Stimulated activated CD8-positive, alpha-beta memory T cell treated with anti-CD3 and anti-CD28 coated beads, Interleukin-4, amount 100 ng/mL, for 4 hours (primary cell): ENCODE results near the gene AIRE.

ENCODE experiments used
- DNase-seq, 2 donors: peaks; one replicate each; pipeline ENCODE4 v3.0.0-alpha.2; 2020; ENCODE audit warnings: low read depth in 2 of 2, low spot score in 1 of 2

Gene AIRE

DNA sequence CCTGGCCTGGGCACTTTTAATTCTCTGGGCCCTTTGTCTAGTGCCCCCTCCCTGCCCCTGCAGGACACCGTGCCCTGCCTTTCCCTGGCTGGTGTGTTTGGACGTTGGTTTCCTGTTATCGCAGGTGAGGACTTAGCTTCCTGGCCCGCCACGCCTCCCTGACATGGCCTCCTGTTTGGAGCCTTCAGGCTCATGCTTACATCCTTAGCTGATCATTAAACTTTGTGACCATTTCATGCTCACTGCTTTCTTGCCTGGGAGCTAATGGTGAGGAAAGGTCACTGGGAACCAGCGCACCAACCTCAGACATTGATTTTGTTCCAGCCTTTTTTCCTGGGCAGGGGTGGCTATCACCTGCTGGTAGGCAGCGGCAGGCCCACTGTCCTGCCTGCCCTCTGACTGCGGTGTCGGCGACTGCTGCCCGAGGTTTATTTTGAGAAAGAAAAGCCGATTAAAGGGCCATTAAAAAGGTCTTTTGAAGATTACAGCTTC is 17.9 kb downstream of the AIRE start:
- no peak for DNase-seq

DNA sequence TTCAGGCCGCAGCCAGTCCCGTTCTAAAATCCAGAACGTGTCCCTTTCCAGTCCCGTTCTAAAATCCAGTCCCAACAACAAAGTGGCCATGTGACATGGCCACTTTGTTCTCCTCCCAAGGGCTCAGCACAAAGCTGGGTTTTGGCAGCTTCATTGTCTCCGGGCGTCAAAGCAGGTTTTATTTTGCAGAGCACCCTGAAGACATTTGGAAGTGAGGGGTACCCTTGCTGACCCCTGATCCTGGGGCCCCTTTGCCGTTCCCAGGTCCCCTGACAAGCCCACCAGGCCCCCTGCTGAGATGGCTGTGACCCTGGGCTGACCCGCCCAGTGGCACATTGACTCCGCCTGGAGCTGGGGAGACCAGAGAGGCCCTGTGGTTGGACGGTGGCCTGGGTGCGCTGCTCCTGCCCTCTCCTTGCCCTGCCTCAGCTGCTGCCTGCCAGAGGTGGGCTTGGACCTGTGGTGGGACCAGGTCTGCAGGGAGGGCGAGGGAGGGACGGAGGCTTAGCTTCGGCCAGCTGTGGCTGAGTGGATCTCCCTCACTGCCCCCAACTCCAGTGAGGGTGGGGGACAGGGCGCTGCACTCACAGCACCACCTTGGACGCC is 18.4 kb downstream of the AIRE start:
- no peak for DNase-seq

DNA sequence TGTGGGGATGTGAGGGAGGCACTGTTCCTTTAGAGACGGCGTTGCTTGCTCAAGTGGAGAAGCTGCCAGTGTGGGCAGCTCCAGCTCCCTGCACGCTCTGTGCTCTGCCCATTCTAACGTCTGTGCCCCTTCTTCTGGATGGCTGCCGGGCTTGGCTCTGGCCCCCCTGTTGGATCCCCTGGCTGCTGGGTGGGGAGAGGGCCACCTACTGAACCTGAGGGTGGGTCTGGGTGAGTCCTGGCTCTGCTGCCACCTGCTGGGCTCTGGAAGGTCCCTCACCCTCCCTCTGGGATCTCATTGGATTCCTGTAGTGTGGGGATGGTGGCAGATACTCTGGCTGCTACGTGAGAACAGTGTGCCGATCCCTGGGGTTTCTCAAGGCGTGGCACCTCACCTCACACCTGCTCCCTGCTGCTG is 19.2 kb downstream of the AIRE start:
- DNase-seq = no peak

DNA sequence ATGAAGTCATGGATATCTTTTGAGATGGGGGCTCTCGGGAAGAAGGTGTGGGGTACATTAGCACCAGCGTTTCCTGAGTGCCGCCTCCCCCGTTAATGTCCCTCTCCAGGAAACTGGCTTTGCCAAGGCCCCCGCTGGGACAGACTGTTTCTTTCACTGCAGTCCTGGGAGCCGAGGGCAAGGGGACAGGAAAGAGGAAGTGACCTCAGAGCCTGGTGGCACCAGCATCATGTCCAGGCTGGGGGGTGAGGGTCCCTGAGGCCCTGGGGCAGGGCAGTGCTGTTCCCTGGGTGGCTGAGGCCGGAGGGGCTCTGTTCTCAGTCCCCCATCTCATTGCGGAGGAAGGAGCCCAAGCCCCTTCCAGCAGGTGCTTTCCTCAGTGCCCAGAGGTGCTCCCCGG is 20.0 kb downstream of the AIRE start:
- DNase-seq = no peak

DNA sequence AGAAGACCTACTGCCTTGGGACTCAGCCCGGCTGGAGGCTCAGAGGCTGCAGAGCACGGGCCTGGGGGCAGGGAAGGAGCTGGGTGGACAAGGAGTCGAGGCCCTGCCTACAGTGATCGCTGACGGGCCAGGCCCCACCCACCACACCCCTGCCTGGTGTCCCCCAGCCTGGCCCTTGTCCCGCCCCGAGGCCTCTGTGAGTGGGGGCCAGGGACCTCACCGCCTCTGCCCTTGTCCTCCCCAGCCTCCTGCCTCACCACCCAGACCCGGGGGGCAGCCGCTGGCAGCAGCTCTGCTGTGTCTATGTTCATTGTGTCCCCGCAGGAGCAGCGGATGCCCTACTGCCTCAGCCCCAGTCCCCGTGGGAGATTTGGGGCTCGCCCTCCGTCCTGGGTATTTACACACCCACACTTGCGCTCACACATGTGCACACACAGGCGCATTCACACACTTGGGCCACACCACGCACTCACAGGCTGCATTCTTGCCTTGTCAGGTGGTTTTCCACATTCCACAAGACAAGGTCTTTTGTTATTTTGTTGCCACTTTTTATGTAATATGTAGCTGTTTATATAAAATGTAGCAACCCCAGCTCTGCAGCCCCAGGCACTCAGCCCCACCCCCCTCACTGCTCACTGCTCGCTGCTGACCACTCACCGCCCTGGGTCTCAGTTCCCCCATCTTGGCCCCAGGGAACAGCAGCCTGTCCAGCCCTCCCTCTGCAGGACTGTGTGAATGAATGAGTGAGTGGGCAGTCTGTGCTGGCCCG is 21.4 kb downstream of the AIRE start:
- DNase-seq = no peak

DNA sequence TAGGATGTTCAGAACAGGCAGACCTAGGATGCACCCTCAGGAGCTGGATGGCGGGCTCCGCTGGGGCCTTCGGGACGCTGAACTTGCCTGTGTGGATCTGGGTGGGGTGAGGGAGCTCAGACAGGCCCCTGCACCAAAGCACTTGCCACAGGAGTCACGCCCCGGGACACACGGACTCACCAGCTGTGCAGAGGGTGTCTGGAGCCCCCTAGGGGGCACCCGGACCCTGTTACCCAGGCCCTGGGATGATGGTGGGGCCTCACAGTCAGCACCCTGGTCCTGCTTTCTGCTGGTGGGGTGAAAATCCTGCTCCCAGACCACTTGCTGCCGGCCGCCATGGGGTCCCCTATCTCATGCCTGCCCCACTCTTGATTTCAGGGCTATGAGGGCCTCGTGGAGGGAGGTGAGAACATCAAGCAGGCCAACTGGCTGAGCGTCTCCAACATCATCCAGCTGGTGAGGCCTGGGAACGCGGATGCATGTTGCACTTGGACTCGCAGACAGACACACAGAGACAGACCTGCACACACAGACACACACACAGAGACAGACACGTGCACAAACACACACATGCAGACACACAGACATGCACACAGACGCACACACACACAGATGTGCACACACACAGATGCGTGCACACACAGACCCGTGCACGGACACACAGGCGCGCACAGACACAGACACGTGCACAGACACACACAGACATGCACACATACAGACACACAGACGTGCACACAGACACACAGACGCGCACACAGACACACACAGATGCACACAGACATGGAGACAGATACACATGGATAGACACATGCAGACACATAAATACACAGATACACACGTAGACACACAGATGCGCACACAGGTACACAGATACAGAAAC is 25.2 kb downstream of the AIRE start:
- no peak for DNase-seq

DNA sequence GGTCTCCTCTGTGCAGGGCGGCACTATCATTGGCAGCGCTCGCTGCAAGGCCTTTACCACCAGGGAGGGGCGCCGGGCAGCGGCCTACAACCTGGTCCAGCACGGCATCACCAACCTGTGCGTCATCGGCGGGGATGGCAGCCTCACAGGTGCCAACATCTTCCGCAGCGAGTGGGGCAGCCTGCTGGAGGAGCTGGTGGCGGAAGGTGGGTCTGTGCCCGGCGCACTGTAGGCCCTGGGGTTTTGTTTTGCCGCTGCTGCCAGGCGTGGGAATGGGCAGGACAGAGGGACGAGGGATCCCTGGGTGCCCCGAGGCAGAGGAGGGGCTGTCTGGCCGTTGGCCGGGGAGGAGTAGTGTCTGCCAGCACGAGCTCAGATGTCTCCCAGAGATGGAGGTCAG is 26.4 kb downstream of the AIRE start:
- DNase-seq = no peak

DNA sequence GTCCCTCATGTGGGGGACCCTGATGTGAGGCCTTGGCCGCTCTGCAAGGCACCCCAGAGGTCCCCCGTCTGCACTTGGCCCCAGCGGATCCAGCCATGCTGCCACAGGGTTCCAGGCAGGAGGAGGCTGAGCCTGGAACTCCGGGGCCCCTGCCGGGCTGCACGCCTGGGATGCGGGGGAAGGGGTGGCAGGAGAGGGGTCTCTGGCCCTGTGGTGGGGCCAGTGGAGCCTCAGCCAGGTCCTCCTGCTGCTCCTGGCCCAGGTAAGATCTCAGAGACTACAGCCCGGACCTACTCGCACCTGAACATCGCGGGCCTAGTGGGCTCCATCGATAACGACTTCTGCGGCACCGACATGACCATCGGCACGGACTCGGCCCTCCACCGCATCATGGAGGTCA is 27.0 kb downstream of the AIRE start:
- DNase-seq = no peak

DNA sequence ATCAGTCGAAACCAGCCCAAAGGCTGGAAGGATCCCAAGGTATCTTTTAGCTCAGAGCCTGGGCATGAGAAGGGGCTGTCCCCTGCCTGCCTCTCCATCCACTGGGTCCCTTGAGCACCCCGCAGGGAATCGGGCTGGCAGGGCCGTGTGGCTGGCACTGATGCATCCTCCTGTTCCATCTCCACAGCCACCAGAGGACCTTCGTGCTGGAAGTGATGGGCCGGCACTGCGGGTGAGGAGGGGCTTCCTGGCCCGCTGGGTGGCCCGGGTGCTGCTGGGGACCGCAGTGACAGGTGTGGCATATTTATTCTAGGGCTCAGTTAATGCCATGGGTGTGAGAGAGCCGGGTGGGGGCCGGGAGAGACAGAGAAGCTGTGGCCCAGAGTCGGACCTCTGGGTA is 27.8 kb downstream of the AIRE start:
- DNase-seq = no peak

DNA sequence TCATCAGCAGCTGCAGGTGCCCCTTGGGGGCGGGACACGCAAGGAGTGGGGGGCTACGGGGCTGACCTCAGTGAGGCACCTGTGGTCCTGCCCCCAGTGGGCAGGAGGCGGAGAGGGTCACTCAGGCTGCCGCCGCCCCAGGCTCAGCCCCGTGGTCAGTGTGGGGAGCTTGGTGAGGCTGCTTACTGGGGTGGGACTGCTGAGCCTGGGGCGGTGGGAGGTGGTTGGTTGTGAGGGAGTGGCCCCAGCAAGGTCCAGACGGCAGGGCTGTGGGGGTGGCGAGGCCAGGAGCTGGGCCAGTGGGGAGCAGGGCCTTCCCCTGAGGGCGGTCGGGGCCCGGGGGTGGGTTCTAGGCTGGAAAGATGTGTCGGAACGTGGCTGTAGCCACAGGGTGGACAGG is 28.5 kb downstream of the AIRE start:
- no peak for DNase-seq

DNA sequence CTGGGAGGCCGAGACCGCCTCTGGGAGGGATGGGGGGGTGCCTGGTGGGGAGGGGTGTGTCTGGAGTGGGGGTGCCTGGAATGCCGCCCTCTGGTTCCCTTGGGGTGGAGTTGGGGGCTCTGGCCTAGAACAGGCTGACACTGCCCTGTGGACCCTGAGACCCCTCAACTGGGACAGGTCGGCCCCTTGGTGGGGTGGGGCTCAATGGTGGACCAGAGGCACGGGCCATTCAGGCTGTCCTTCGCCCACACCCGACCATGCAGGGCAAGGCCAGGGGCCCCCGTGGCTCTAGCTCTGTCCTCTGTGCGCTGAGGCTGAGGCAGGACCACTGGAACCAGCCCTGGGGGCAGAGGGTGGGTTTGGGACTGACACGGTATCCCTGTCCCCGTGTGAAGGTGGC is 28.9 kb downstream of the AIRE start:
- no peak for DNase-seq

DNA sequence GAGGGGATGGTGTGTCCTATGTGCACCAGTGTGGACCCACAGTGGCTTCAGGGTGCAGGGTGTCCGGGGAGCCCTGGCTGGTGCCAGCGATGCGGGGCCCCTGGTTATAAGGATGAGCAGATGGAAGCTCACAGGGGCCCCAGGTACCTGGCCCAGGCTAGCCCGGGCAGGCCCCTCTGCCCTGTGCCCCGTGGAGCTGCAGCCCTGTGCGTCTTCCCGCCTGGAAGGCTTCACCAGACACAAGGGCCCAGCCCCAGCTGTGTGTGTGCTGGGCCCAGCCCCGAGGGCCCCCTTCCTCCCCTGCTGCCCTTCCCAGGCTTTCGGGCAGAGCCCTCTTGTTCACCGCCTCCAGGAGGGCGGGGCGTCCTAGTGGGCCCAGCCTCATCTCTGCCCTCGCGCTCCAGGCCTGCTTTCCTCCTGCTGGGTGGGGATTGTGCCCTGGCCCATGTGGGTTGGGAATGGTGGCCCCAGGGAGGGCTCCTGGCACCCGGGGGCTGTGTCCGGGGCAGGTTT is 30.1 kb downstream of the AIRE start:
- no peak for DNase-seq

DNA sequence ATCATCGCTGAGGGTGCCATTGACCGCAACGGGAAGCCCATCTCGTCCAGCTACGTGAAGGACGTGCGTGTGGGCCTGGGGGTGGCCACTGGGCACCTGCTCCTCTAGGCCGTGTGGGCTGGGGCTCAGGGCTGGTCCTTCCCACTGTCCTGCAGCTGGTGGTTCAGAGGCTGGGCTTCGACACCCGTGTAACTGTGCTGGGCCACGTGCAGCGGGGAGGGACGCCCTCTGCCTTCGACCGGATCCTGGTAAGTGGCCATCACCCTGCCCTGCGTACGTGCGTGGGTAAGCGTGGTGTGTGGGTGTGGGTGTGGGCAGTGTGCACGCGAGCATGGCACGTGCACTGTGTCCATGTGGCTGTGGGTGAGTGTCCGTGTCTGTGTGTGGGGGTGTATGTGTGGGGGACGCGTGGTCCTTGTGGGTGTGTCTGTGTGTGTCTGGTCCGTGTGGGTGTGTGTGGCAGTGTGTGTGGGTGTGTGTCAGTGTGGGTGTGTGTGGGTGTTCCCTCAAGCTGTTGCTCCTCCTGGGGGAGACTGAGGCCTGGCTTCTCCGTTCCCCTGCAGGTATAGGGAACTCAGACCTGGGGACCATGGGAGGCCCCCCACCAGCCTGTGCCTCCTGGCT is 30.7 kb downstream of the AIRE start:
- no peak for DNase-seq

DNA sequence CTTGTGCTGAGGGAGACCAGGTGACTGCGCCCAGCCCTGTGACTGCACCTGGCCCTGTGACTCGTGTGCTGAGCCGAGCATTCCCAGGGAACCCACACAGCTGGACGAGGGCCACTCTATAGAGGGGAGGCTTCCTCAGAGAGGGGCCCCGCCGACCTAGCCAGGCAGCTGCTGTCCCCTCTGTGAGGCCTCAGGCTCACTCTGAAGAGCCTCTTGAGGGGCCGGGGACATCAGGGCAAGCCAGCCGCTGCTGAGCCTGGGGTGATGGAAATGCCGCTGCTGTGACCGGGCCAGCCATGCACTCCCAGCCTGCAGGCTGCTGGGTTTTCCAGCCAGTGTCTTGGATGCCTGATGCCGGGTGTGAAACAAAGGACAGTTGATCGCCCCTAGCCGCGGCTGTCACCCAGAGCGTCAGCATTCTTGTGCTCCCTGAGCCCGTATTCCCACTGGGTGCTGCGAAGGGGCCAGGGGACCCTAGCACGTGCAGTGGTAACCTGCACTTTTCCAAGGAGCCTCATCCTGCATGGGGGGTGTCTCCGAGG is 31.6 kb downstream of the AIRE start:
- no peak for DNase-seq

DNA sequence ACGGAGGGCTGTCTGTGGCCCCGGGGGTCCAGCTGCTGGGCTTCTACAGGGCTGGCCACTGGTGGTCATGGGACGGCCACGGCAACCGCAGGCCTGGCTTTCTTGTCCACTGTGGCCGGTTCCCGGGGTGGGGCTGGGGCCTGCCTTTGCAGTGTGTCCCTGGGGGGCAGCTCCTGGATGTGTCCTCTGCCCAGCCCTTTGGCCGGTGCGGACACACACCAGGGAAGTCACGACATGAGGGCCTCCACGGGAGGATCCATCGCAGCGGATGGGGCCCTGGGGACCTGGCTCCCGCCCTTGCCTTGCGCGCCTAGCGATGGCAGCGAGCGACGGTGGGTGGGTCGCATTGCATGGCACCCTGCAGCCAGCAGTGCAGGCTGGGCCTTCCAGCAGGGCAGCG is 32.2 kb downstream of the AIRE start:
- no peak for DNase-seq

DNA sequence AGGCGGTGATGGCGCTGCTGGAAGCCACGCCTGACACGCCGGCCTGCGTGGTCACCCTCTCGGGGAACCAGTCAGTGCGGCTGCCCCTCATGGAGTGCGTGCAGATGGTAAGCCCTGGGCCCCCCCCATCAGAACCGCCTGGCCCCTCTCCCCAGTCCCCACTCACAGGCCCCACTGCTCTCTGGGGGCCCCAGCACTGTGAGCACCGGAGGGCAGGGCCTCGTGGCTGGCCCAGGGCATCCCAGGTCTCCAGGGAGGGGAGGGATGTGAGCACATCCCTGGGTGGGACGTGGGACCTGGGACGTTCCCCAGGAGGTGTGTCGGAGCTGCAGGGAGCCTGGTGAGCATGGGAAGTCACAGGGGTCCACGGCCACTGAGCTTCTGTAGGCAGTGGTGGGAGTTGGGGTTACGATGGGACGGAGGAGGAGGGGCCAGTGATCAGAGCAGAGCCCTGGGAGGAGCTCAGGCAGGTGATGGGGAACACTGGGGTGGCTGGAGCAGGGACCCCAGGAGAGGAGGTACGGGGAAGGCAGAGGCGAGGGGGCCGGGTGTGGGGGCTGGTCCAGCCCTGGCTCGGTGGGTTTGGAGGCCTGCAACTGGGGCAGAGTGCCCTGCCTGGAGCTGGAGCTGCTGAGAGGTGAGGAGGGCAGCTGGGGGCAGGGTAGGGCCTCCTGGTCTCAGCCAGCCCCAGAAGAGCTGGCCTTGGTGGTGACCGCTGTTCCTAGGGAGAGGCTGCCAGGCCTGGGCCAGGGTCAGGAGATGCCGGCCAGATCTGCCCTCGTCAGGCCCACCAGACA is 33.0 kb downstream of the AIRE start:
- DNase-seq = no peak

DNA sequence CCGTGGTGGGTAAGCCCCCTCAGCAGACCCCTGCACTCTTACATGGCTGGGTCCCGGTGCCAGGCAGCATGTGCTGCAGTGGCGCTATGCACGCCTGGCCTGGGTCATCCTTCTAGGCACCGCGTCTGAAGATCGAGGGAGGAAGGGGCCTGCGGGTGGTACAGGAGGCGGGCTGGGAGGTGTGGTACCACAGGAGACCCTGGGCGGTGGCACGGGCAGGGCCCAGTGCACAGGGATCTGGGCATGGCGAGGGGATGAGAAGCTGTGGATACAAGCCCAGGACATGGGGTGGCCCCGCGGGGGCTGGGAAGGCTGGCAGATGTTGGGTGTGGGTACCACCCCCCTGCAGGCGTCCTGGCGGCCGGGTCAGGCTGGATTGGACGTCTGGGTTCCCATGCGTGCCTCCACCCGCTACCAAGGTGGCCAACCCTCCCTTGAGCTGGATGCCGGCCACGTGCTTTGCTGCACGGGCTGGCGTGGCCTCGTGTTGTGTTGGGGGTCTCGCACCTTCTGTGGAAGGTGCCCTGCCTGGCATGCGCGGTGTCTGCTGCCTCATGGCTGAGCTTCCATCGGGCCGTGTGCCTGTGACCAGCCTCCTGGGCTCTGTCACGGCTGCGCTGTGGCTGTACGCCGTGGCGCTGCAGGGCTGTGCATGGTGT is 33.9 kb downstream of the AIRE start:
- no peak for DNase-seq

DNA sequence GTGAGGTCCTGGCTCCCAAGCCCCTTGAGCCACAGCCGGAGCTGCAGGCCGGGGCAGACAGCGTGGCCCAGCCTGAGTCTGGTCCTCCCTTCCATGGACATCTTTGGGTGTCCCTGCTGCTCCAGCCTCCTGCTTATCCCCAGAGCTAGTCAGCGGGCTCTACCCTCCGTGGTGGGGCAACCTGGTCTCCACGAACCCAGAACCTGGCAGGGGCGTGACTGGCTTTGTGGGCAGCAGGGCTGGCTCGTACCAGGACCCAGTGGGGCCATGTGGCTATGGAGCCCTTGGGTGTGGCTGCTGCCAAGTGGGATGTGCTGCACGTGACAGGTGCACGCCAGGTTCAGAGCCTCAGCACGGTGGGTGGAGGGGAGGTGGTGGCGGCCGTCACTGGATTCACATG is 35.2 kb downstream of the AIRE start:
- no peak for DNase-seq

DNA sequence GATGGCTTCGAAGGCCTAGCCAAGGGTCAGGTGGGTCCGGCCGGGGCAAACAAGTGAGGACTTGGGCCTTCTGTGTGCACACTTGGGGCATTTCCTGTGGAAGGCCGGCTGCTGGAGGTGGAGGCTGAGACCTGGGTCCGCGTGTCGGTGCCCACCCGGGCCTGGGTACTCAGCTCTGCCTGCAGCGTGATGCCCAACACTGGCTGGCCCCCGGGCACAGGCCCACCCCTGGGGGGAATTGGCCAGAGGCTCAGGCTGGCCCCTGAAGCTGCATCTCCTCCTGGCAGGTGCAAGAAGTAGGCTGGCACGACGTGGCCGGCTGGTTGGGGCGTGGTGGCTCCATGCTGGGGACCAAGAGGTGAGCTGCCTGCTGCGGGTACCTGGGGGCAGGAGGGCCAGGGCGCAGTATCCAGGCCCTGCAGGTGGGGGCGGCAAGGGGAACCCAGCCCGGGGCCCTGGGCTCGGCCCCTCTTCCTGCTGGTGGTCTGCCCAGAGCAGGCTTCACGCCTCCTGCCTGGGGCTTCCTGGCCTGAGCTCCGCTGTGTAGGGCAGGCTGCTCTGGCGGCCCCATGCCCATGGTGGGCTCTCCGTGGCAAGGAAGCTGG is 36.3 kb downstream of the AIRE start:
- DNase-seq = no peak
